Neural progenitor cell (in vitro differentiated cells): ENCODE data around the gene PIGW. TPM values are rescaled to one million over a fixed set of nuclear protein-coding genes. Genes with fewer than 3 reads are reported as not detected.
A peak's percentile ranks its signal among the peaks of the same experiment; 100 is the strongest.

Experiments used
- DNase-seq: peaks from one replicate; pipeline ENCODE4 v3.0.0-alpha.2; 2016; ENCODE audit warnings: low spot score
- H2AFZ ChIP-seq: fragments of 200-600 bp; sonication (generic); replicated peaks from 2 replicates; pipeline ENCODE4 v1.6.1; 2016; ENCODE audit warnings: antibody characterized with exemption
- H3F3A ChIP-seq: fragments of 200-600 bp; sonication (generic); 2 replicates; pipeline ENCODE4 v1.6.1; 2016; ENCODE audit warnings: antibody characterized with exemption, low read depth
- H3K27ac ChIP-seq: fragments of 200-600 bp; sonication (generic); 2 replicates; pipeline ENCODE4 v1.5.1; 2016; ENCODE audit warnings: mild to moderate bottlenecking
- H3K27me3 ChIP-seq: fragments of 200-600 bp; sonication (generic); 2 replicates; pipeline ENCODE4 v1.6.1; 2016; ENCODE audit warnings: mild to moderate bottlenecking, moderate library complexity
- H3K36me3 ChIP-seq: fragments of 200-600 bp; sonication (generic); 2 replicates; pipeline ENCODE4 v1.5.1; 2016
- H3K4me1 ChIP-seq: fragments of 200-600 bp; sonication (generic); 2 replicates; pipeline ENCODE4 v1.6.1; 2016; ENCODE audit warnings: mixed run types
- H3K4me2 ChIP-seq: fragments of 200-600 bp; sonication (generic); 2 replicates; pipeline ENCODE4 v1.6.1; 2016
- H3K4me3 ChIP-seq: fragments of 200-600 bp; sonication (generic); 2 replicates; pipeline ENCODE4 v1.5.1; 2016
- H3K79me2 ChIP-seq: fragments of 200-600 bp; sonication (generic); 2 replicates; pipeline ENCODE4 v1.6.1; 2016; ENCODE audit warnings: low read depth
- H3K9ac ChIP-seq: fragments of 200-600 bp; sonication (generic); 2 replicates; pipeline ENCODE4 v1.6.1; 2016
- H3K9me3 ChIP-seq: fragments of 200-600 bp; sonication (generic); 2 replicates; pipeline ENCODE4 v1.5.1; 2016; ENCODE audit warnings: low read depth
- H4K20me1 ChIP-seq: fragments of 200-600 bp; sonication (generic); 2 replicates; pipeline ENCODE4 v1.6.1; 2016; ENCODE audit warnings: low read depth
- H3K27ac Mint-ChIP-seq: 3 replicates; pipeline ENCODE4 v1.8.0; 2021; ENCODE audit warnings: mixed read lengths
- H3K27me3 Mint-ChIP-seq: 2 replicates; pipeline ENCODE4 v1.8.0; 2022; ENCODE audit warnings: low read depth, mild to moderate bottlenecking, inconsistent platforms, moderate library complexity, mixed read lengths; ENCODE audit not compliant: insufficient read depth
- H3K36me3 Mint-ChIP-seq: 3 replicates; pipeline ENCODE4 v1.8.0; 2021; ENCODE audit warnings: mixed read lengths
- H3K4me1 Mint-ChIP-seq: 3 replicates; pipeline ENCODE4 v1.8.0; 2021; ENCODE audit warnings: mixed read lengths
- H3K4me3 Mint-ChIP-seq: 3 replicates; pipeline ENCODE4 v1.8.0; 2021; ENCODE audit warnings: mild to moderate bottlenecking, moderate library complexity, mixed read lengths
- H3K9me3 Mint-ChIP-seq: 3 replicates; pipeline ENCODE4 v1.8.0; 2020; ENCODE audit warnings: mixed read lengths
- EZH2 ChIP-seq: fragments of 200-600 bp; sonication (generic); IDR thresholded peaks from 2 replicates; pipeline ENCODE4 v1.6.1; 2017; ENCODE audit warnings: antibody characterized with exemption, mild to moderate bottlenecking, moderate library complexity
- EZH2phosphoT487 ChIP-seq: fragments of 200-600 bp; sonication (generic); IDR thresholded peaks from 2 replicates; pipeline ENCODE4 v1.6.1; 2017; ENCODE audit warnings: antibody characterized with exemption
- total RNA-seq: library from RNA; depleted of rRNA; stranded (reverse); fragments of >200 nt; gene quantifications from 2 replicates; pipeline ENCODE4 v1.2.3, GENCODE V29; 2015; ENCODE audit warnings: low replicate concordance
- TF ChIP-seq, protein P1 (sequence below): fragments of 200-600 bp; sonication (generic); IDR thresholded peaks from 2 replicates; pipeline ENCODE4 v1.5.1; 2017; ENCODE audit warnings: antibody characterized with exemption, mild to moderate bottlenecking

PIGW gene
- total RNA-seq, 1 donor from 2014 or later = 10.2 TPM

- no peaks in the 10 kb centered on the region for H3K9me3 ChIP-seq
These were observed 36.1 kb upstream of the PIGW start for GRCh38 chr17:36498560-36499300.

GRCh38 chr17:36500745-36501225, 34.0 kb upstream of the PIGW start:
- Histone ChIP-seq H3K9me3 (no peaks in the 10 kb centered on the region), H3K27me3 (no peaks in the 10 kb centered on the region), H3F3A (peaks cover 23% of the 10 kb centered on the region), H3K79me2 (no peaks in the 10 kb centered on the region), H2AFZ (no peak overlapping the region), H3K9ac (no peak overlapping the region), H3K36me3 (no peaks in the 10 kb centered on the region), H3K4me2 (no peak overlapping the region), H4K20me1 (peaks cover 10% of the 10 kb centered on the region), H3K27ac (no peak overlapping the region), H3K4me1 (peaks cover 2% of the 10 kb centered on the region), H3K4me3 (no peak overlapping the region)
- DNase-seq = no peak
- H3K9me3 Mint-ChIP-seq = no peaks in the 10 kb centered on the region
- TF ChIP-seq, protein P1, sequence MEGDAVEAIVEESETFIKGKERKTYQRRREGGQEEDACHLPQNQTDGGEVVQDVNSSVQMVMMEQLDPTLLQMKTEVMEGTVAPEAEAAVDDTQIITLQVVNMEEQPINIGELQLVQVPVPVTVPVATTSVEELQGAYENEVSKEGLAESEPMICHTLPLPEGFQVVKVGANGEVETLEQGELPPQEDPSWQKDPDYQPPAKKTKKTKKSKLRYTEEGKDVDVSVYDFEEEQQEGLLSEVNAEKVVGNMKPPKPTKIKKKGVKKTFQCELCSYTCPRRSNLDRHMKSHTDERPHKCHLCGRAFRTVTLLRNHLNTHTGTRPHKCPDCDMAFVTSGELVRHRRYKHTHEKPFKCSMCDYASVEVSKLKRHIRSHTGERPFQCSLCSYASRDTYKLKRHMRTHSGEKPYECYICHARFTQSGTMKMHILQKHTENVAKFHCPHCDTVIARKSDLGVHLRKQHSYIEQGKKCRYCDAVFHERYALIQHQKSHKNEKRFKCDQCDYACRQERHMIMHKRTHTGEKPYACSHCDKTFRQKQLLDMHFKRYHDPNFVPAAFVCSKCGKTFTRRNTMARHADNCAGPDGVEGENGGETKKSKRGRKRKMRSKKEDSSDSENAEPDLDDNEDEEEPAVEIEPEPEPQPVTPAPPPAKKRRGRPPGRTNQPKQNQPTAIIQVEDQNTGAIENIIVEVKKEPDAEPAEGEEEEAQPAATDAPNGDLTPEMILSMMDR = no peak
- no peak for TF ChIP-seq EZH2phosphoT487
- no peak for TF ChIP-seq EZH2
- peaks cover 4% of the 10 kb centered on the region for H3K27me3 Mint-ChIP-seq
- H3K4me3 Mint-ChIP-seq = no peak overlapping the region
- H3K27ac Mint-ChIP-seq = no peak overlapping the region
- peaks cover 21% of the 10 kb centered on the region for H3K36me3 Mint-ChIP-seq
- peaks cover 19% of the 10 kb centered on the region for H3K4me1 Mint-ChIP-seq

More at GRCh38 chr17:36498560-36499300, 36.1 kb upstream of the PIGW start:
- no peaks in the 10 kb centered on the region for H3K79me2 ChIP-seq
- peaks cover 13% of the 10 kb centered on the region for H3K4me1 ChIP-seq
- Mint-ChIP-seq H3K9me3 (no peaks in the 10 kb centered on the region), H3K36me3 (peaks cover 24% of the 10 kb centered on the region), H3K27me3 (no peaks in the 10 kb centered on the region), H3K4me1 (peaks cover 39% of the 10 kb centered on the region), H3K27ac (peak overlapping the region; percentile 16), H3K4me3 (no peak overlapping the region)
- H3F3A ChIP-seq = peaks cover 43% of the 10 kb centered on the region
- no peaks in the 10 kb centered on the region for H3K36me3 ChIP-seq
- H3K4me3 ChIP-seq = no peak overlapping the region
- TF ChIP-seq, protein P1 = no peak
- TF ChIP-seq EZH2phosphoT487 (no peak), EZH2 (no peak)
- H4K20me1 ChIP-seq = peaks cover 30% of the 10 kb centered on the region
- H3K27me3 ChIP-seq = no peaks in the 10 kb centered on the region
- no peak for DNase-seq
- no peak overlapping the region for H3K9ac ChIP-seq
- H3K27ac ChIP-seq = no peak overlapping the region
- H2AFZ ChIP-seq = no peak overlapping the region
- H3K4me2 ChIP-seq = no peak overlapping the region

GRCh38 chr17:36501351-36501750, 33.4 kb upstream of the PIGW start:
- H3K4me2 ChIP-seq = no peak overlapping the region
- DNase-seq = no peak
- H3K79me2 ChIP-seq = no peaks in the 10 kb centered on the region
- H3K27ac ChIP-seq = no peak overlapping the region
- H3K9me3 ChIP-seq = no peaks in the 10 kb centered on the region
- Mint-ChIP-seq H3K27me3 (peaks cover 4% of the 10 kb centered on the region), H3K36me3 (peaks cover 22% of the 10 kb centered on the region), H3K4me3 (no peak overlapping the region), H3K4me1 (peaks cover 14% of the 10 kb centered on the region), H3K9me3 (no peaks in the 10 kb centered on the region), H3K27ac (no peak overlapping the region)
- H2AFZ ChIP-seq = no peak overlapping the region
- TF ChIP-seq EZH2phosphoT487 (no peak), EZH2 (no peak)
- TF ChIP-seq, protein P1 = no peak
- H3K9ac ChIP-seq = no peak overlapping the region
- H3F3A ChIP-seq = peaks cover 17% of the 10 kb centered on the region
- peaks cover 4% of the 10 kb centered on the region for H4K20me1 ChIP-seq
- H3K4me1 ChIP-seq = no peaks in the 10 kb centered on the region
- no peaks in the 10 kb centered on the region for H3K36me3 ChIP-seq
- no peak overlapping the region for H3K4me3 ChIP-seq
- H3K27me3 ChIP-seq = no peaks in the 10 kb centered on the region
